H1 (cell line): ENCODE measurements around the gene SLC16A6. TPM values are rescaled to one million over a fixed set of nuclear protein-coding genes. Genes with fewer than 3 reads are reported as not detected.
A peak's percentile ranks its signal among the peaks of the same experiment; 100 is the strongest.

Source experiments
- CTCF ChIA-PET: fragments of 300-600 bp; sonication (Branson Sonifier 250); formaldehyde crosslinking; loops from one replicate; lab custom pipeline; 2021; ENCODE audit not compliant: partially characterized antibody; lab: Charles Lee
- POLR2A ChIA-PET: fragments of 300-600 bp; sonication (Branson Sonifier 250); formaldehyde crosslinking; loops from one replicate; lab custom pipeline; 2021; ENCODE audit warnings: inconsistent platforms; ENCODE audit not compliant: partially characterized antibody; lab: Charles Lee
- DNase-seq, 2 experiments: peaks; one replicate each; pipeline versions ENCODE4 v3.0.0 to v3.0.0-alpha.2; 2010 to 2022; ENCODE audit warnings: low spot score in 2 of 2, low read depth in 1 of 2, mixed read lengths in 1 of 2
- FAIRE-seq: peaks from 2 replicates; lab custom pipeline; 2011; peaks lifted over from hg19 to GRCh38; lab: Jason Lieb, UNC
- H2AFZ ChIP-seq: 2 replicates; pipeline ENCODE4 v1.8.1; 2012; ENCODE audit warnings: low read length, inconsistent platforms
- H2AK5ac ChIP-seq: 2 replicates; pipeline ENCODE4 v1.6.1; 2013; ENCODE audit warnings: low read depth, low read length
- H2BK120ac ChIP-seq: replicated peaks from 2 replicates; pipeline ENCODE3; 2013; ENCODE audit warnings: low read depth, low read length, inconsistent platforms
- H2BK12ac ChIP-seq: 2 replicates; pipeline ENCODE4 v1.6.1; 2013; ENCODE audit warnings: low read depth, low read length
- H2BK15ac ChIP-seq: 2 replicates; pipeline ENCODE4 v1.6.1; 2013; ENCODE audit warnings: low read length
- H2BK20ac ChIP-seq: 2 replicates; pipeline ENCODE4 v1.6.1; 2013; ENCODE audit warnings: low read length
- H2BK5ac ChIP-seq: 2 replicates; pipeline ENCODE4 v1.6.1; 2013; ENCODE audit warnings: low read depth, low read length
- H3K14ac ChIP-seq: 2 replicates; pipeline ENCODE4 v1.6.1; 2013; ENCODE audit warnings: inconsistent platforms; ENCODE audit not compliant: insufficient read length
- H3K18ac ChIP-seq: 2 replicates; pipeline ENCODE4 v1.6.1; 2013; ENCODE audit warnings: low read length; ENCODE audit errors: extremely low read depth
- H3K23ac ChIP-seq: 2 replicates; pipeline ENCODE4 v1.6.1; 2013; ENCODE audit warnings: inconsistent platforms; ENCODE audit not compliant: insufficient read length
- H3K23me2 ChIP-seq: 2 replicates; pipeline ENCODE4 v1.6.1; 2013; ENCODE audit warnings: low read depth, low read length
- H3K27ac ChIP-seq: 2 replicates; pipeline ENCODE4 v1.6.1; 2011; ENCODE audit warnings: low read depth, low read length, inconsistent platforms
- H3K27me3 ChIP-seq, 4 experiments: replicated peaks in 1 of 4; 1 replicate in 1 of 4; 2 replicates in 3 of 4; pipeline versions ENCODE4 v1.6.1 to v1.8.1; 2011 to 2013; ENCODE audit warnings: low read length in 3 of 4, mild to moderate bottlenecking in 3 of 4, inconsistent platforms in 2 of 4, mixed read lengths in 2 of 4, moderate library complexity in 1 of 4; ENCODE audit not compliant: control insufficient read depth in 3 of 4, insufficient read depth in 3 of 4; ENCODE audit errors: extremely low read depth in 1 of 4
- H3K36me3 ChIP-seq, 4 experiments: 2 replicates each; pipeline versions ENCODE4 v1.6.1 to v1.8.1; 2011 to 2013; ENCODE audit warnings: mild to moderate bottlenecking in 4 of 4, low read length in 3 of 4, moderate library complexity in 2 of 4, control low read depth in 1 of 4, inconsistent platforms in 1 of 4; ENCODE audit not compliant: insufficient read depth in 4 of 4, control insufficient read depth in 2 of 4
- H3K4ac ChIP-seq: replicated peaks from 2 replicates; pipeline ENCODE3; 2013; ENCODE audit warnings: low read length, low read depth, mixed read lengths, inconsistent platforms; ENCODE audit not compliant: insufficient read length
- H3K4me1 ChIP-seq, 4 experiments: replicated peaks in 1 of 4; 1 replicate in 1 of 4; 2 replicates in 3 of 4; pipeline versions ENCODE4 v1.6.1 to v1.8.1; 2011 to 2013; ENCODE audit warnings: low read length in 3 of 4, inconsistent platforms in 2 of 4, mixed read lengths in 1 of 4; ENCODE audit not compliant: insufficient read depth in 4 of 4, control insufficient read depth in 3 of 4
- H3K4me2 ChIP-seq, 2 experiments: 2 replicates each; pipeline versions ENCODE4 v1.6.1 to v1.8.1; 2011 to 2013; ENCODE audit warnings: low read depth in 2 of 2, low read length in 2 of 2, control low read depth in 1 of 2, inconsistent platforms in 1 of 2, mild to moderate bottlenecking in 1 of 2; ENCODE audit not compliant: insufficient read depth in 1 of 2
- H3K4me3 ChIP-seq, 4 experiments: fragments of 200-600, 300-600 bp in 1 of 4; sonication (generic), shearing (Covaris generic), sonication (Bioruptor Twin) in 1 of 4; 2 replicates each; pipeline versions ENCODE4 v1.5.1 to v1.8.1; 2011 to 2016; ENCODE audit warnings: low read length in 4 of 4, low read depth in 3 of 4, control low read depth in 2 of 4, inconsistent platforms in 2 of 4, mild to moderate bottlenecking in 2 of 4, mixed read lengths in 1 of 4, moderate library complexity in 1 of 4; ENCODE audit not compliant: insufficient read depth in 2 of 4; ENCODE audit errors: extremely low read depth in 1 of 4
- H3K56ac ChIP-seq: replicated peaks from 2 replicates; pipeline ENCODE3; 2013; ENCODE audit warnings: low read depth, mild to moderate bottlenecking, mixed read lengths, low read length, inconsistent platforms; ENCODE audit not compliant: insufficient read length
- H3K79me1 ChIP-seq: 2 replicates; pipeline ENCODE4 v1.6.1; 2013; ENCODE audit warnings: low read depth, low read length, control low read depth
- H3K79me2 ChIP-seq, 2 experiments: 2 replicates each; pipeline versions ENCODE4 v1.6.1 to v1.8.1; 2012 to 2013; ENCODE audit warnings: low read length in 2 of 2, mild to moderate bottlenecking in 2 of 2, inconsistent platforms in 1 of 2; ENCODE audit not compliant: insufficient read depth in 2 of 2, control insufficient read depth in 1 of 2
- H3K9ac ChIP-seq, 4 experiments: replicated peaks in 1 of 4; 1 replicate in 1 of 4; 2 replicates in 3 of 4; pipeline versions ENCODE4 v1.6.1 to v1.8.1; 2011 to 2013; ENCODE audit warnings: low read depth in 3 of 4, low read length in 3 of 4, control low read depth in 2 of 4, mild to moderate bottlenecking in 2 of 4, moderate library complexity in 2 of 4, inconsistent platforms in 1 of 4; ENCODE audit errors: extremely low read depth in 1 of 4
- H3K9me3 ChIP-seq, 2 experiments: 2 replicates each; pipeline versions ENCODE4 v1.6.1 to v1.8.1; 2012 to 2013; ENCODE audit warnings: mild to moderate bottlenecking in 2 of 2, moderate library complexity in 2 of 2, control low read depth in 1 of 2, inconsistent platforms in 1 of 2, low read depth in 1 of 2, low read length in 1 of 2, mixed read lengths in 1 of 2; ENCODE audit not compliant: insufficient read depth in 2 of 2
- H4K20me1 ChIP-seq, 2 experiments: replicated peaks in 1 of 2; 2 replicates each; pipeline versions ENCODE3 to v1.8.1; 2011 to 2013; ENCODE audit warnings: inconsistent platforms in 2 of 2, low read length in 2 of 2, mild to moderate bottlenecking in 1 of 2; ENCODE audit not compliant: insufficient read depth in 2 of 2, control insufficient read depth in 1 of 2
- H4K5ac ChIP-seq: 2 replicates; pipeline ENCODE4 v1.6.1; 2013; ENCODE audit warnings: low read length, low read depth, mixed read lengths, inconsistent platforms; ENCODE audit not compliant: insufficient read length
- H4K8ac ChIP-seq: 2 replicates; pipeline ENCODE4 v1.8.0; 2013; ENCODE audit warnings: mild to moderate bottlenecking, moderate library complexity, low read length, inconsistent platforms; ENCODE audit not compliant: insufficient read depth; ENCODE audit errors: extremely low read depth
- H4K91ac ChIP-seq: replicated peaks from 2 replicates; pipeline ENCODE3; 2013; ENCODE audit warnings: low read length, mixed read lengths, inconsistent platforms; ENCODE audit not compliant: insufficient read length
- HDAC2 ChIP-seq, 2 experiments: fragments of 300-600 bp in 1 of 2; sonication (generic) in 1 of 2; IDR thresholded peaks; 2 replicates each; pipeline ENCODE4 v1.6.1; 2011 to 2012; ENCODE audit warnings: low read depth in 2 of 2, low read length in 2 of 2, mild to moderate bottlenecking in 2 of 2, moderate library complexity in 2 of 2, borderline replicate concordance in 1 of 2, inconsistent platforms in 1 of 2
- KDM1A ChIP-seq: fragments of 200-600, 300-600 bp; sonication (generic); IDR thresholded peaks from 2 replicates; pipeline ENCODE4 v1.7.1; 2016; ENCODE audit warnings: mild to moderate bottlenecking, low read length, borderline replicate concordance
- NRF1 ChIP-seq: IDR thresholded peaks from 2 replicates; pipeline ENCODE4 v1.6.1; 2011; ENCODE audit warnings: mild to moderate bottlenecking, low read depth, low read length, improper control_type of control experiment
- TCF12 ChIP-seq: IDR thresholded peaks from 2 replicates; pipeline ENCODE4 v1.6.1; 2011; ENCODE audit warnings: low read depth, mild to moderate bottlenecking, low read length
- WGBS, 2 experiments: shearing (Covaris generic) in 1 of 2; methylation state at CpG; one replicate each; pipeline versions ENCODE4 v1.1.6 to v1.1.7; 2013 to 2015; ENCODE audit warnings: low lambda C conversion rate in 2 of 2, mixed read lengths in 2 of 2, inconsistent platforms in 1 of 2, low coverage in 1 of 2, missing lambda C conversion rate in 1 of 2; ENCODE audit not compliant: insufficient replicate concordance in 2 of 2, insufficient coverage in 1 of 2, insufficient read length in 1 of 2; ENCODE audit errors: extremely low coverage in 1 of 2, missing lambda C conversion rate in 1 of 2; 5-methylcytosine and 5-hydroxymethylcytosine counted together
- polyA plus RNA-seq, 7 experiments: library from polyadenylated mRNA; depleted of rRNA in 3 of 7; stranded (reverse) in 5 of 7; unstranded in 2 of 7; fragments of >200 nt in 5 of 7; fragments of 200-250 nt in 2 of 7; gene quantifications; 1 replicate in 5 of 7; 2 replicates in 1 of 7; 4 replicates in 1 of 7; pipeline versions ENCODE4 v1.2.1 to v1.2.3, GENCODE V29; 2011 to 2013; ENCODE audit warnings: missing spikeins in 2 of 7, mixed read lengths in 2 of 7
- total RNA-seq: library from RNA; stranded (reverse); fragmentation: NEBNext Ultra II Directional; extraction: Animal tissue kit (Norgen Biotek cat#: 25700); gene quantifications from 2 replicates; pipeline ENCODE4 v1.2.1, GENCODE V29; 2021

The SLC16A6 gene
- total and polyA plus RNA-seq, 2 of the 8 experiments (the other 6 are each of a cell fraction or from before 2014, with no cell fraction given): 0.17 to 0.22 TPM

DNA sequence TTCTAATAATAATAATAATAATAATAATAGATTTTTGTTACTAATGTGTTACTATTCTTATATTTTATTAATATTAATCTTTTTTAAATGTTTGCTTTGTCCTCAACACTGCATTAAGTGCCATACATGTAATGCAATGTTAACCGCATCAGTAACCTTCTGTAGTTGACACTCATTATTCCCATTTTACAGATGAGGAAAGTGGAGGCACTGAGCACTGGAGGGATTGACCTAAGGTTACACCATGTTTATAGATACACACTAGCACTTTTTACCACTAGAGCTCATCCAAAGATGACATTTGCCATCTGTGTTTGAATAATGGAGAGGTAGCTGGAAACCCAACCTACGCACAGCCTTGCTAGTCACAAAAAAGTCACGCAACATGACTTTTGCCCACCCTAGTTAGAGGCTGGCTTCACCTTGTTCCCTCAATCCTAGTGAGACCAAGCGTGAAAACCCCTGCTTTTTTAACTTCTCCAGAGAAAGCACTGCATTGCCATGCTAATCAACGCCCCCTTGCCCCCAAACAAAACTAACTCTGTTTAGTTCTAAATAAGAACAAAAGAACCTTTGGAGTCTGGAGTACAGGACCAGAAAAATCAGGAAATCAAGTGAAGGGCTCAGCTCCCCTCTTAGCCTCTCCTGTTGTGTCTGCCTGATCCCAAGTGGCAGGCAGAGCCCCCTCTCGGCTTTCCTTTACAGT is 2.7 kb upstream of the SLC16A6 start:
- Histone ChIP-seq H3K27ac (no peak overlapping the region), H2AFZ (no peak overlapping the region), H3K9me3 (no peaks in the 10 kb centered on the region), H2BK15ac (0 out of 2 replicates have a peak overlapping the region, but pooled peaks have one; percentile 89), H4K20me1 (peaks cover 0 to 3% of the 10 kb centered on the region in 2 experiments), H3K4me3 (no peak overlapping the region), H3K79me2 (no peaks in the 10 kb centered on the region), H4K91ac (no peak overlapping the region), H2BK120ac (no peak overlapping the region), H3K14ac (no peak overlapping the region), H4K5ac (no peak overlapping the region), H3K56ac (no peak overlapping the region), H3K27me3 (peaks cover 8 to 25% (median 23%) of the 10 kb centered on the region in 4 experiments), H3K4me1 (peaks cover 18 to 42% (median 29%) of the 10 kb centered on the region in 4 experiments), H2BK20ac (no peak overlapping the region), H3K36me3 (no peaks in the 10 kb centered on the region), H2BK12ac (no peak overlapping the region), H4K8ac (no peak overlapping the region), H3K9ac (no peak overlapping the region), H3K4me2 (peak overlapping the region; percentile 40 to 68), H3K18ac (peak overlapping the region; percentile 42; the same call in 1 of the 2 replicates), H2AK5ac (no peak overlapping the region), H2BK5ac (no peak overlapping the region), H3K4ac (no peak overlapping the region), H3K23ac (no peak overlapping the region), H3K79me1 (no peaks in the 10 kb centered on the region), H3K23me2 (peaks cover 22% of the 10 kb centered on the region)
- peak in 1 of 2 experiments; percentile 64; a peak in 1 of 4 replicates for TF ChIP-seq HDAC2 (IDR thresholded peaks at IDR 0.05; ENCODE audit: borderline replicate concordance in 1 of 2, low read depth in 2 of 2, low read length in 2 of 2)
- TF ChIP-seq TCF12: no peak
- no peak for TF ChIP-seq NRF1
- TF ChIP-seq KDM1A: peak; percentile 94
- CTCF ChIA-PET: interaction anchor here (0.6 to 1.6 kb wide), 7 partner anchors 9 to 138 kb away, joined by 3 to 5 read pairs (median 3); no protein-coding TSS in a partner anchor
- POLR2A ChIA-PET: interaction anchor here (1.5 kb wide), 1 partner anchor 9 kb away, joined by 7 read pairs; no protein-coding TSS in a partner anchor
- DNase-seq (no peak), FAIRE-seq (no peak)
- WGBS, 2 experiments: 78% methylated on average over 6 of the region's 6 CpGs; no CpG with 5 or more reads in 1 of the 2 experiments
